ENCODE data around the gene EML4.
A peak's percentile ranks its signal among the peaks of the same experiment; 100 is the strongest.
"Not testable (repeated sequence)": the region's sequence is repeated elsewhere in the genome, so short reads cannot be mapped to it uniquely, and the experiment has no call there.

EML4 gene

GRCh38 chr2:42342061-42342794, 173.1 kb downstream of the EML4 start:
- Histone ChIP-seq H3K4me1 (peaks cover 23% of the 10 kb centered on the region), H3K27me3 (ENCODE audit: control insufficient read depth, insufficient read depth, low read length) (no peaks in the 10 kb centered on the region), H2AFZ (peak overlapping the region; percentile 51), H3K36me3 (ENCODE audit: control insufficient read depth, insufficient read depth, low read length) (no peaks in the 10 kb centered on the region), H3K9me3 (ENCODE audit: control insufficient read depth, low read length) (no peaks in the 10 kb centered on the region), H3K79me2 (peaks cover 15% of the 10 kb centered on the region), H3K9ac (no peak overlapping the region), H3K4me2 (ENCODE audit: low read length) (peak overlapping the region; percentile 64), H3K4me3 (ENCODE audit: low read depth, low read length) (peak overlapping the region; percentile 20), H3K27ac (peak overlapping the region; percentile 94)
- TF ChIP-seq CTCF (IDR thresholded peaks at IDR 0.05), result no peak

- peak overlapping the region; percentile 51 for H2AFZ ChIP-seq
- no peaks in the 10 kb centered on the region for H3K36me3 ChIP-seq (ENCODE audit: control insufficient read depth, insufficient read depth, low read length)
- peak overlapping the region; percentile 94 for H3K27ac ChIP-seq
- H3K9ac ChIP-seq, result no peak overlapping the region
- H3K9me3 ChIP-seq (ENCODE audit: control insufficient read depth, low read length), result no peaks in the 10 kb centered on the region
- peaks cover 20% of the 10 kb centered on the region for H3K79me2 ChIP-seq
- H3K4me1 ChIP-seq, result peaks cover 23% of the 10 kb centered on the region
- H3K27me3 ChIP-seq (ENCODE audit: control insufficient read depth, insufficient read depth, low read length), result no peaks in the 10 kb centered on the region
- no peak for TF ChIP-seq CTCF (IDR thresholded peaks at IDR 0.05)
- H3K4me2 ChIP-seq (ENCODE audit: low read length), result peak overlapping the region; percentile 64
- no peak overlapping the region for H3K4me3 ChIP-seq (ENCODE audit: low read depth, low read length)
Measured at GRCh38 chr2:42342795-42343241, 173.7 kb downstream of the EML4 start.

- H3K4me2 ChIP-seq (ENCODE audit: low read length), result no peak overlapping the region
- TF ChIP-seq CTCF (IDR thresholded peaks at IDR 0.05), result no peak
Measured at GRCh38 chr2:42345986-42346385, 176.8 kb downstream of the EML4 start.

GRCh38 chr2:42346856-42347255, 177.7 kb downstream of the EML4 start:
- Histone ChIP-seq H3K4me1 (peaks cover 17% of the 10 kb centered on the region), H3K79me2 (peaks cover 23% of the 10 kb centered on the region)
- H3K4me3 ChIP-seq (ENCODE audit: low read depth, low read length); H3K9ac ChIP-seq; H3K27ac ChIP-seq; H3K9me3 ChIP-seq (ENCODE audit: control insufficient read depth, low read length); H3K4me2 ChIP-seq (ENCODE audit: low read length); H2AFZ ChIP-seq; H3K27me3 ChIP-seq (ENCODE audit: control insufficient read depth, insufficient read depth, low read length); H3K36me3 ChIP-seq (ENCODE audit: control insufficient read depth, insufficient read depth, low read length): not testable (repeated sequence)

More at GRCh38 chr2:42345986-42346385, 176.8 kb downstream of the EML4 start:
- Histone ChIP-seq H3K36me3 (ENCODE audit: control insufficient read depth, insufficient read depth, low read length) (no peaks in the 10 kb centered on the region), H3K27me3 (ENCODE audit: control insufficient read depth, insufficient read depth, low read length) (no peaks in the 10 kb centered on the region), H2AFZ (no peak overlapping the region), H3K4me1 (peaks cover 23% of the 10 kb centered on the region), H3K4me3 (ENCODE audit: low read depth, low read length) (no peak overlapping the region), H3K9me3 (ENCODE audit: control insufficient read depth, low read length) (no peaks in the 10 kb centered on the region), H3K79me2 (peaks cover 28% of the 10 kb centered on the region), H3K9ac (no peak overlapping the region), H3K27ac (no peak overlapping the region)

GRCh38 chr2:42347518-42347917, 178.4 kb downstream of the EML4 start:
- H3K27ac ChIP-seq; H3K4me3 ChIP-seq (ENCODE audit: low read depth, low read length); H3K9ac ChIP-seq; H3K27me3 ChIP-seq (ENCODE audit: control insufficient read depth, insufficient read depth, low read length); H2AFZ ChIP-seq; H3K36me3 ChIP-seq (ENCODE audit: control insufficient read depth, insufficient read depth, low read length); H3K4me2 ChIP-seq (ENCODE audit: low read length); H3K9me3 ChIP-seq (ENCODE audit: control insufficient read depth, low read length): not testable (repeated sequence)
- H3K4me1 ChIP-seq, result peaks cover 12% of the 10 kb centered on the region
- H3K79me2 ChIP-seq, result peaks cover 23% of the 10 kb centered on the region
